ENCODE data around the gene ACAA1. TPM values are rescaled to one million over a fixed set of nuclear protein-coding genes. Genes with fewer than 3 reads are reported as not detected.

ACAA1 gene
- total and polyA plus RNA-seq, 9 of the 15 experiments (the other 6 are each of a cell fraction or from before 2014, with no cell fraction given): 4.0 to 88.9 (median 57.2) TPM

- H3K4me2 ChIP-seq (ENCODE audit: insufficient read depth, low read length): no peak overlapping the region
- no peak for TF ChIP-seq ZNF696 (CRISPR knock-in tag; conservative IDR thresholded peaks at IDR 0.05)
- no peak for TF ChIP-seq GTF3C2 (IDR thresholded peaks at IDR 0.05; ENCODE audit: borderline replicate concordance, extremely low read depth, insufficient read length)
- no peak for TF ChIP-seq ZNF197 (CRISPR knock-in tag; IDR thresholded peaks at IDR 0.05; ENCODE audit: low read depth)
- no peak for TF ChIP-seq HDAC1 (IDR thresholded peaks at IDR 0.05)
- no peak for TF ChIP-seq PHB (CRISPR knock-in tag; IDR thresholded peaks at IDR 0.05)
- TF ChIP-seq NKRF (IDR thresholded peaks at IDR 0.05; ENCODE audit: borderline replicate concordance): no peak
- TF ChIP-seq JUN (IDR thresholded peaks at IDR 0.05; ENCODE audit: borderline replicate concordance, low read depth, low read length): no peak
- no peak for TF ChIP-seq JUN (CRISPR knock-in tag; IDR thresholded peaks at IDR 0.05; ENCODE audit: borderline replicate concordance)
- TF ChIP-seq PHTF2 (CRISPR knock-in tag; IDR thresholded peaks at IDR 0.05): no peak
- no peaks in the 10 kb centered on the region for H3K27me3 ChIP-seq (ENCODE audit: control insufficient read depth in 2 of 2, insufficient read depth in 2 of 2, low read length in 2 of 2)
- peaks cover 70% of the 10 kb centered on the region; the same call in 2 of the 3 replicates for H3K36me3 ChIP-seq (ENCODE audit: control insufficient read depth, insufficient read depth, low read length)
- no peaks in the 10 kb centered on the region for H3K79me2 ChIP-seq (ENCODE audit: control insufficient read depth, insufficient read depth, low read length)
- DNase-seq (ENCODE audit: extremely low read depth in 1 of 4, low spot score in 3 of 4) (no peak), ATAC-seq (no peak), FAIRE-seq (no peak)
- peaks cover 0 to 13% of the 10 kb centered on the region in 2 experiments; a peak in 2 of 5 replicates for H3K4me1 ChIP-seq (replicated peaks in 1 of 2; ENCODE audit: control insufficient read depth in 2 of 2, insufficient read depth in 2 of 2, low read length in 2 of 2)
- BruUV-seq (replicated peaks): no TSS peak
- intact Hi-C loops (cut with micrococcal nuclease): no loop called here
- H3K9me1 ChIP-seq (ENCODE audit: control insufficient read depth, insufficient read depth, low read length): no peaks in the 10 kb centered on the region
- H3K4me3 ChIP-seq: no peak overlapping the region
- H3K9ac ChIP-seq (ENCODE audit: insufficient read depth in 1 of 2, low read depth in 2 of 2, low read length in 2 of 2): no peak overlapping the region
- peaks cover 4% of the 10 kb centered on the region for H4K20me1 ChIP-seq (replicated peaks; ENCODE audit: control insufficient read depth, insufficient read depth, low read length)
- H3K9me3 ChIP-seq (replicated peaks; ENCODE audit: control insufficient read depth, insufficient read depth, low read depth, low read length): no peaks in the 10 kb centered on the region
- H3K27ac ChIP-seq (ENCODE audit: extremely low read depth, low read depth, low read length): no peak overlapping the region
- in situ Hi-C loops (cut with MboI): no loop called here
- ChIA-PET CTCF (ENCODE audit: low intra/inter-chr PET ratio) (no interaction called here), POLR2A (interaction anchor here (0.6 kb wide), 1 partner anchor 327 kb away, joined by 7 read pairs; no protein-coding TSS in a partner anchor)
- no peak overlapping the region for H2AFZ ChIP-seq (ENCODE audit: low read depth, low read length)
- WGBS (ENCODE audit: insufficient coverage, low coverage, missing lambda C conversion rate): 89% methylated on average over 9 of the region's 9 CpGs
Observed at GRCh38 chr3:38122712-38123290, 14.1 kb downstream of the ACAA1 start.

Data from K562 (cell line).